ENCODE data around the gene TOR1A.
A peak's percentile ranks its signal among the peaks of the same experiment; 100 is the strongest.
"Not testable (repeated sequence)": the region's sequence is repeated elsewhere in the genome, so short reads cannot be mapped to it uniquely, and the experiment has no call there.

The TOR1A gene

GRCh38 chr9:129822898-129823541 lies 916 bp downstream of the TOR1A start:
- no peak for DNase-seq (ENCODE audit: low read depth in 2 of 2)

- DNase-seq (ENCODE audit: low read depth in 2 of 2) = no peak
Measured at GRCh38 chr9:129816501-129817435, 7.2 kb downstream of the TOR1A start.

- DNase-seq (ENCODE audit: low read depth in 2 of 2) = no peak
Measured at GRCh38 chr9:129815278-129815677, 8.7 kb downstream of the TOR1A start.

- DNase-seq (ENCODE audit: low read depth in 2 of 2) = no peak
Measured at GRCh38 chr9:129814432-129815223, 9.3 kb downstream of the TOR1A start.

GRCh38 chr9:129813661-129814060 lies 10.3 kb downstream of the TOR1A start:
- DNase-seq (ENCODE audit: low read depth in 2 of 2) = no peak

GRCh38 chr9:129812385-129812784 lies 11.6 kb downstream of the TOR1A start:
- no peak for DNase-seq (ENCODE audit: low read depth in 2 of 2)

- no peak for DNase-seq (ENCODE audit: low read depth in 2 of 2)
Measured at GRCh38 chr9:129811967-129812363, 12.0 kb downstream of the TOR1A start.

GRCh38 chr9:129810788-129811187 lies 13.1 kb downstream of the TOR1A start:
- no peak for DNase-seq (ENCODE audit: low read depth in 2 of 2)

GRCh38 chr9:129810116-129810515 lies 13.8 kb downstream of the TOR1A start:
- DNase-seq (ENCODE audit: low read depth in 2 of 2) = no peak

GRCh38 chr9:129809346-129809745 lies 14.6 kb downstream of the TOR1A start:
- no peak for DNase-seq (ENCODE audit: low read depth in 2 of 2)

GRCh38 chr9:129806061-129806460 lies 17.9 kb downstream of the TOR1A start:
- no peak for DNase-seq (ENCODE audit: low read depth in 2 of 2)

GRCh38 chr9:129803676-129804060 lies 20.3 kb downstream of the TOR1A start:
- no peak for DNase-seq (ENCODE audit: low read depth in 2 of 2)

- peak; percentile 89 to 91 for DNase-seq (ENCODE audit: low read depth in 2 of 2)
Measured at GRCh38 chr9:129802833-129803675, 20.9 kb downstream of the TOR1A start, which contains the start of gene TOR1B. Gene TOR1B (plus strand): TSS chr9:129803184. CDS start chr9:129803213, 29 bp downstream.

GRCh38 chr9:129801504-129801903 lies 22.4 kb downstream of the TOR1A start:
- DNase-seq (ENCODE audit: low read depth in 2 of 2) = no peak

GRCh38 chr9:129798973-129799372 lies 25.0 kb downstream of the TOR1A start:
- no peak for DNase-seq (ENCODE audit: low read depth in 2 of 2)

GRCh38 chr9:129796029-129796428 lies 27.9 kb downstream of the TOR1A start:
- not testable (repeated sequence) for DNase-seq (ENCODE audit: low read depth in 2 of 2)

GRCh38 chr9:129794549-129794948 lies 29.4 kb downstream of the TOR1A start:
- no peak for DNase-seq (ENCODE audit: low read depth in 2 of 2)

GRCh38 chr9:129786481-129786880 lies 37.5 kb downstream of the TOR1A start:
- no peak for DNase-seq (ENCODE audit: low read depth in 2 of 2)

GRCh38 chr9:129785866-129786265 lies 38.1 kb downstream of the TOR1A start:
- no peak for DNase-seq (ENCODE audit: low read depth in 2 of 2)

GRCh38 chr9:129784970-129785369 lies 39.0 kb downstream of the TOR1A start:
- not testable (repeated sequence) for DNase-seq (ENCODE audit: low read depth in 2 of 2)

Data from stimulated activated CD8-positive, alpha-beta memory T cell treated with anti-CD3 and anti-CD28 coated beads, Interleukin-7, amount 100 ng/mL, for 1 hour (primary cell).